SK-N-DZ (cell line): Measurements from ENCODE around the gene ZNF526.

Experiments used
- DNase-seq: peaks from one replicate; pipeline ENCODE4 v3.0.0-alpha.2; 2015; ENCODE audit warnings: low spot score

Gene ZNF526

DNA sequence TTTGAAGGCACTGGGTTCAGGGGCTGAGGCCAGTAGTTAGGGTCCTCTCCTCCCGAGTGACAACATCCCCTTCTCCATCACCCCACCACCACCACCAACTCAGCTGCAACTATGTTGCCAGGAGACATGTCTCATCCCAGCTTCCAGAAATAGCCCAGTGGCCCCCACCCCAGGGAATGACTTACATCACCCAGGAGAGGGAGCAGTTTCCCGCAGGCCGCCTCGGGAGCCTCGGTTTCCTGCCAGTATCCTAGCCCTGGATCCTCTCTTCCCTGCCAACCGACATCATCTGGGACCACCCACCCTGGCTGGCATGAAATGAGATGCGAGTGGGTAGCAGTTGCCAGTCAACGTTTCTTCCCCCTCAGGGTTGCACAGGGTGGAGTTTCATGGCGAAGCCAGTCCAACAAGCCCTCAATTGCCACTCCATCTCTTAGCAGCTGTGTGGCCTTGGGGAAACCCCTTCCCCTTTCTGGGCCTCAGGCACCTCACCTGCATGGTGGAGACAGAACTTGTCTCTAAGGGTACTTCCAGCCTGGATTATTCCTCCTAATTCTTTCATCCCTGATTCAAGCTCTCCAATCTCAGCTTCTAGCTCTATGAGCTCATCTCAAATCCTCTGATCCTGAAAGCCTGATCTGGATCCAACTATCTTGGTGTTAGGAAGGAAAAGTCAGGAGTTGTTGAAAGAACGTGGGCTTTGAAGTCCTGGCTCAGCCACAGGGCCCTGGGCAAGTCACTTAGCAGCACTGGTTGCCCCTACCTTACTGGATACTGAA is 26.2 kb downstream of the ZNF526 start:
- DNase-seq: peak; percentile 56

DNA sequence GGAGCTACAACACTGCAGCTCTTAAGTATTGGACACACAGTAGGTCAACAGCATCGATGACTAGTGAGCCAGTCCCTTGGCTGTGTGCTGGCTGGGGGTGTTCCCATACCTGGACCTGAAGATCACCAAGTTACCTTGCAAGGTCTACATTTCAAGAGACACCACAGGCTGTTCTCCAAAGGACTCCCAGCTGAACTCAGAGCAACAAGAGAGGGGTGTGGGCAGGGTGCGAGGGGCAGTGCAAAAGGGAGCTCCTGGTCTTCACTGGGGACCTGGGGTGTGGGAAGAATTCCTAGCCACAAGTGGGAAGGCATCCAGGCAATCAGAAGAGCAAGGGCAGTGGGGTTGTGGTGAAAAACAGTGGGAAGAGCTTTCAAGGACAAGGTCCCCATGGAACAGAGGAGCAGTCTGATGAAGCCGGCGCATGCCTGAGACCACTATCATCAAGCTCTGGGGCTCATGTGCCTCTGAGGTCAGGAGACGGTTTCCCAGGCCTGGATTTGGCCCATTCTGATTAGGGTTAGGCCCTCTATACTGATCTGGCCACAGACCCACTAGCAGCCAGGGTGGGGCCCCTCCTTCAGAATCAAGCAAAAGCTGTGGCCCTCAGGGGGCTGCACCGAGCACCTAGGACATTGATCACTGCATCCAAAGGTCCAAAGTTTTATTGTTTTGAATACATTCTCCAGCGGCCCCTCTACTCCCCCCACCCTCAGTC is 27.0 kb downstream of the ZNF526 start:
- DNase-seq: no peak

DNA sequence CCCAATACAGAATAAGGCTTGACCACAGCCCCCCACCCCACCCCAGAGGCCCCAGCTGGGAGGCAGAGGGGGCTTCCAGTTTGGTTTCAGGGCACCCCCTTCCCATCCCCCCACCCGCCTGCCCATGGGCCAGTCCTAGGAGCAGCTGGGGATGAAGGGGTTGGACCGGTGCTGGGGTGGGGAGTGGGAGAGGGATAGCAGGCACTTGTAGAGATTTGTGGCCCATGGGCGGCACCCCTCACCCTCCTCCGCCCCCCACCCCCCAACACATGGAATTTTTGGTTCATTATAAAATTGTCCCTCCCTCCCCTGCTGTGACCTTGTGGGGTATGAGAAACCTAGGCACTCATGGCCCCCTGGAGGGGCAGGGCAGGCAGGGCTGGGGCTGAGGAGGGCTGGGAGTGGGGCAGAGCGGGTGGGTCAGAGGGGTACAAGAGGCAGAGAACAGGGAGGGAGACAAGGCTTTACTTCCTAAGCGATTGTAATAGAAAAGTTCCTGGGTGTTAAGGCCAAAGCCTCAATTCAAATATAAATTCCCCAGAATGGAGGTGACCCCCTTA is 27.6 kb downstream of the ZNF526 start:
- DNase-seq: no peak

DNA sequence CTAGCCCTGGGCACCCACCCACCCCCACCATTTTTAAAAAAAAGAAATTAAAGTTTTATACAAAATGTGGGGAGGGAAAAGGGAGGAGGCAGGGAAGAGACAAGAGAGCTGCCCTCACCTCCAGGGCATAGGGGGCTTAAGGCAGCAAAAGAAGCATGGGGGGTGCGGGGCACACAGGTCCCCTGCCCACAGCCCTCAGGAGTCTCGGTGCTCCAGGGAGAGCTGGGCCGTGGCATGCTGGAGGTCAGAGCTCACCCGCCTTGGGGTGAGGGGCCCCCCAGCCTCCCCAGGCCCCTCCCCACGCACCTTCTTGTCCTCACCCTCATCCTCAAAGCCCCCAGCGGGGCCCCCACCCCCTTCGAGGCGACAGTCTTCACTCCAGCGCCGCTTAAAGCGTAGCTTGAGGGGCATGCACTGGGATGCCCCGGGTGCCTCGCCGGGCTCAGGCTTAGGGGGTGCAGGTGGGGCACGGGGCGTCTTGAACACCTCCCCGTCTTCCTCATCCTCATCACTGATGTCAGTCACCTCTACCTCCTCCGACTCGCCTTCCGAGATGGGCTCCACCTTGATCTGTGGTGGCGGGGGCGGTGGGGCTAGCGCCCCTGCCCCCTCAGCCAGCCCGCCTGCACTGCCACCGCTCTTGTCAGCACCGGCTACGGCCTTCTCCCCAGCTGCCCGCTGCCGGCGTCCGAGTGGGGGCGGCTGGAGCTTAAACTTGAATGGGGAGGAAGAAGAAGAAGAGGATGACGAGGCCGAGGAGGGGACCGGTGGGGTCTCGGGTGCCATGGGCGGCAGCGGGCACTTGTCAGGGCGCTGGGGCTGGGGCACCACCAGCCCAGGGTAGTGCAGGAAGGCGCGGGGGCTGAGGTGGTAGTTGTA is 28.4 kb downstream of the ZNF526 start:
- no peak for DNase-seq

DNA sequence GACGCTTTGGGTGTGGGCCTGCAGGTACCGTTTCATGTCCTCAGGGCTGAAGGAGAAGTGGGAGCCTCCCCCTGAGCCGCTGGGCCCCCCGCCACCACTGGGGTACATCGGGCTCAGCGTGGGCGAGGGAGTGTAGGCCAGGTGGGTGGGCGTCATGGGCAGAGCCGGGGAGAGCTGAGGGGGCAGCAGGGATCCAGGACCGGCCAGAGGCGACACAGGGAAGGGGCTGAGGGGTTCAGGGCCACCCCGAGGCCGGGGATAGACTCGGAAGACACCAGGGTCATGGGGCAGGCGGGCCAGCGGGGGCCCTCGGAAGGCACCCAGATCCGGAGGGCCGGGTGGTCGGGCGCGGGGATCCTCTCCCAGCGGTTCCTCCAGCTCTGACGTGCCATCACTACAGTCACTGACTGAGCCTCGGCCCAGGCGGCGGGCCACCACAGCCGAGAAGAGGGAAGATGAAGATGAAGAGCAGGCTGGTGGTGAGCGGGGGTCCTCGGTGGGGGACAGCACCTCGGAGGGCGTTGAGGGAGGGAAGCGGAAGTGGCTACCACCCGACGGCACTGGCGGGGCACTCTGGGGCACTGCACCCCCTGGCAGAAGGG is 29.1 kb downstream of the ZNF526 start:
- DNase-seq: no peak

DNA sequence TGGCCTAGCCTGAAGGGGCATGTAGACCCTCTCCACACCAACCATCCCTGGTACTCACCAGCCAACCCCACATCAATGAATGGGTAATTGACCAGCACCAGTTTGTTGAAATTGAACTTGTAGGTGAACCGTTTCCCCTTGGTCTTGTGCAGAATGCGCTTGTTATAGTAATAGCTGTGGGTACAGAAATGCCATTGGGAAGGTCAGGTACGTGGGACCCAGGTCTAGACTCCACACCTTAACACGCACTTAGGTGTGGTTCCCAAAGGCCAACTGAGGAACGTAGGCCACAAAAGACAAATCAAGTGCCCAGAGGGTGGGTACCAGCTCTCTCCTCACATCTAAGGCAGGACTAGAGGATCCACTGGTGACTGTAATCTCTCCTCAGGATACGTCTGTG is 29.7 kb downstream of the ZNF526 start:
- DNase-seq: no peak

DNA sequence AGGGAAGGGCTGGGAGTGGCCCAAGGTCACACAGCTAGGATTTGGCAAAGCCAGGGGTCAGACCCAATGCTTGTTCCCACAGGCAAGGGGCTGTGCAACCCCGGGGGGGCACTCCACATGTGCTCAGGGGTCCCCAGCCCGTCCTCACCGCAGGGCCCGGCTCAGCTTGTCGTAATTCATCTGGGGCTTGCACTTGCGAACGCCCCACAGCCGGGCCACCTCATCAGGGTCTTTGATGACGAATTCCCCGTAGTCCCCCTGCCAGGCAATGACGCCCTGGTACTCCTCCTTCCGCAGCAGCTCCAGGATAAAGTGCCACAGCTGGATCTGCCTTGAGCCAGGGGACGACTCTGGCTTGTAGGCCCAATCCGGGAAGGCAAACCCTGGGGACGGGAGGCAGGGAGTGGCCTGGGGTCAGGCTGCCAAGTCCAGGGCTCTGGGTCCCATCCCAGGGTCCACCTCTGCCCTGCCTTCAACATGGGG is 30.1 kb downstream of the ZNF526 start:
- no peak for DNase-seq

DNA sequence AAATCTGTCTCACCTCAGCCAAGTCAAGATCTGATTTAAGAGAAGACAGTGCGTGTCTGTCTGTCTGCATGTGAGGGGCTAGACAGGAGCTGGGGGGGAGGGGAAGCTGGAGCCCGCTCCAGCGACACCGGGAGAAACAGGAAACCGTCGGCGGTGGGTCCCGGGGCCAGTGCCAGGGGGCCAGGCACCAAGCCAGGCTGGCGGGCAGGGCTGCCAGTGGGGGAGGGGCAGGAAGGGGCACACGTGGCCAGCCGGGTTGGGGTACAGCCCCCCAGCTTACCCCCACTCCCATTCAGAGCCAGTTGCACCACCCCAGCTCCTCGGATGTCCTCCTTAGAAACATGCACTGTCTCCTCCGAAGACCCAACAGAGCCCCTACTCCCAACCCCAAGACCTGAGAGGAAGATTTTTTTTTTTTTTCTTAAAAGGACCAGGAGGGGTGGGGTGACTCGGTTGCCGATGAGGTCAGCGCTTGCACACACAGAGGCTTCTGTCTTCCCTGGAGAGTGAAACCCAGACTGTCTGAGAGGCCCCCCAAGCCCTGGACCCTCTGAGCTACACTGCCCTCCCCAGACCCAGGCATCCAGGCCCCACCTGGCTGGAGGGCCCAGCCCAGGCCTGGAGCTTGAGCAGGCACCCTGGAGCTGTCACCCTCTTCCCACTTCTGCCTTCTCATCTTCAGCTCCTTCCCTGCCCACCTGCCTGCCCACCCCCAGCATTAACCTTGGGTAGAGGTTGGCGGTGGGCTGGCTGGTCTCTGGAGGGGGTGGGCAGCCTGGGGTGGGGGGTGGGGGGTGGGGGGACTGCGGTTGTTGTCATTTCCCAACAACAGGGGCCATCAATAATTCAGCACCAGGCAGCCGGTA is 30.8 kb downstream of the ZNF526 start:
- no peak for DNase-seq

DNA sequence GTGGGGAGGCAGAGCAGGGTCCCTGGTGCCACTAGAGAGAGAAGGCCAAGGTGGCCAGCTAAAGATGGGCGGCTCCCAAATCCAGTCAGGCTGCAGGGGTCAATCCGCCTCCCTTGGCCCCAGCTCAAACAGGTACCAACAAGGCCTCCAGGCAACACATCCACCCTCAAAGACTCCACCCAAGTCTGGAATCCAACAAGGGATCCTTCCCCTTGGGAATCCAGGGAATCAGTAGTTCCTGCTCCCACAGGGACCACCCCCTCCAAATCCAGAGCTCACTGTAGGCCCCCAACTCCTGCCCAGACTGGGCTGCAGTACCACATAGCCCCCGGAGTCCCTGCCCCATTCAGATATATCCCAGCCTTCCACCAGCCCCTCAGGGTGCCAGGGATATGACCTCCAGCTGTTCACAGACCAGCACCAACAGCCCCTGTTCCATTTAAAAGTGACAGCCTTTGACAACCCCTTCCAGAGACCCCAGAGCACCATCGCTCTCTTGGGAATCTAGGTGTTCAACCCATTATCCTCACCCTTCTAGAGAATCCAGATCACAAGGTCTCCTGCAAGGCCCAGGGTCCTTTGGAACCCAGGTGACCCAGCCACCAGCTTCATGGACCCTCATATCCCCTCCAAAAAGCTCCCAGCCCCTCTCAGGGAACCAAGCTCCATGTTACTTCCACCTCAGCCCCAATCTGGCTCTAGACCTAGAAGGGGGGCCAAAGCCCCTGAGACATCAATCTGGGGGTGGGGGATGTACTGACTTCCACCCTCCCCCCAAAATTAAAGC is 31.7 kb downstream of the ZNF526 start:
- no peak for DNase-seq

DNA sequence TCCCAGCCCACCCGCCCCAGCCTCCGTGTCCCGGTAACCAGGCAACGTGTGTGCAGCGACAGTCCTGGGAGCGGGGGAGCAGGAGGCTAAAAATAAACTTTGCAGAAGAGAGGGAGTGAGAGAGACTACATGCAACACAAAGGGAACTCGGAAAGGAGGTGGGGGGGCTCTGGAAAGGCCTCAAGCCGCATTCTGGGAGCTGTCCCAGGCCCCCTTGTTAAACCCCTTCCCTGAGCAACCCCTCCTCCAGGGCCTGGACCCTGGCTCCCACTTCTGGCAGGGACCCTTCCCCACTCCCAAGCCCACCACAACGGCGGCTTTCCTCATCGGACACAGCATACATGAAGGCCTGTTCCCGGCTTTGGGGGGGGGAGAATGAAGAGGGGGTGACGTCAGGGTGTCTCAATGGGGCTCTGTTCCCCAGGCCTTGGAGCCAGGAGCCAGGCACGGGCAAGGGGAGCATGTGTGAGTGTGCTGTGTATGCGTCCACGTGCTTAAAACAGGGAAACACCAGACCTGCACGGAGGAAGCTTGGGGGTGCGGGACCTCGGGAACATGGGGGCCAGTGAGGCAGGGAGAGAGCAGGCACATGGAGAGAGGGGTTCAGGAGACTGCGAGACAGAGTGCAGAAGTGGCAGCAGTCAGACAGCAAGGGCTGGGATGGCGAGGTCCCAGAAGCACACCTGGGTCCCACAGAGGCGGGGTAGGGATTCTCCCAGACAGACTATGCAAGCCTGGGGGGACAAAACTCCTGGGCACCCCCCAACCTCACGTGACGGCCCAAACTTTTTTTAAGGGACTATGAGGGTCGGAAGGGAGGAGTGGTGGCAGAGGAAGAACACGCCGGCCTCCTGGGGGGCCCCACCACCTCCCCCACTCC is 32.5 kb downstream of the ZNF526 start:
- DNase-seq: no peak

DNA sequence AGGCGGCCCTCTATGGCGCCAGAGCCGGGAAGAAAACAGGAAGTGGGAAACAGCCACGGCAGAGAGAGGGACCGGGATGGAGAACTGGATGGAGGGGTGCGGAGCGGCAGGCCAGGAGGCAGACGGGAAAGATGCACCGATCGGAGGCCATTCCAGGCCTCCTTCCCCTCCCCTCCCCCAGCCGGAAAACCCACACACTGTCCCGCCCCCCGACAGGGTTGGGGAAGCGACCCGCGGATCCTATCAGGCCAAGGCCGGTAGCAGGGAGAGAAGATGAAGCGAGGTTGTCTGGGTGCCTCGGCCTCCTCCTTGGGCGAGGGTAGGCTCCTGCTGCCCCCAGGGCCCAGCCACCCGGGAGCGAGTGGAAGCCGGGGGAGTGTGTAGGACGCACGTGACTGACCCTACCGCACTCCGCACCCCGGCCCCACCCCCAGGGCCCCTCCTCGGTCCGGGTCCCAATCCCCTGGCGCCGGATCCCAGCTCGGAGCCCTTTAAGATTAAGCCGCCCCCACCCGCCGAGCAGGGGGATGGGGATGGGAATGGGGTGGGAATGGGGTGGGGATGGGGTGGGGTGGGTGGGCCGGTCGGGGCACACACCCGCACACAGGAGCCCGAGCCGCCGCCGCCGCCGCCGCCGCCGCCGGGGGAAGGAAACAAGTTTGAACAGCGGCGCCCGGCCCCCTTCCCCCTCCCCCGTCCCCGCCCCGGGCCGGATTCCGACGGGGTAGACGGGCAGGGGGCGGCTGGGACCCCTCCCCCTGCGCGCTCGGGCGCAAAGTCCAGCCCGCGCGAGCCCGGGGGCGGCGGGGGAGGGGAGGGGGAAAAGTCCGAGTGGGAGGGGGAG is 33.4 kb downstream of the ZNF526 start:
- peak; percentile 47 for DNase-seq

DNA sequence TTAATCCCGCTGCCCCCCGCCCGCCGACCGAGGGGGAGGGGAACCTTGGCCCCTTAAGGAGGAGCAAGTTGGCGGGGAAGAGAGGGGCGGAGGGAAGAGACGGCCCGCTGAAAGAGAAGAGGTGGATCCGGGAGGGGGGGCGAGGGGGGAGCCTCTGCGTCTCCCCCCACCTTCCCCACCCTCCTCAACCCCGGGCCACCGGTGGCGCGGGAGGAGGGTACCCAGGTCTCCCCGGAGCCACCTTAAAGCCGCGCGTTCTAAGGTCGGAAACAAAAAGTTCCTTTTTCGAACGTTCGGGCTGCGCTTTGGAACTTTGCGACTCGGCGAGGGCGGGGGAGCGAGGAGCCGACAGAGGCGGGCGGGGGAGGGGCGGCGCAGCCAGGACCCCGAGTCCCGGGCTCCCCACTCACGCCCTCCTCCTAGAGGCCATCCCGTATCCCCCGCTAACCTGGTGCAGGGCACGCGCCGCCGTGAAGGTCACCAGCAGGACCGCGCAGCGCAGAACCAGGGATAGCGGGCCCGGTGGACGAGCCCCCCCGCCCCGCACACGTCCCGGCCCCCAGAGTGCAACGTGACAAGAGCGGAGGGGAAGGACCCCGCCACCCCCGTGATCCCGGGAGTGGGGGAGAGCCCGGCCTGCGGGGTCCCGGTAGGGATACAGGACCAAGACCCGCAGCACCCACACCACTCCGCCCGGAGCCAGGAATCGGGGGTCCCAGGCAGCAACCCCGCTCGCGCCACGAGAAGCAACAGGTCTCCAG is 34.2 kb downstream of the ZNF526 start:
- DNase-seq: peak; percentile 56

DNA sequence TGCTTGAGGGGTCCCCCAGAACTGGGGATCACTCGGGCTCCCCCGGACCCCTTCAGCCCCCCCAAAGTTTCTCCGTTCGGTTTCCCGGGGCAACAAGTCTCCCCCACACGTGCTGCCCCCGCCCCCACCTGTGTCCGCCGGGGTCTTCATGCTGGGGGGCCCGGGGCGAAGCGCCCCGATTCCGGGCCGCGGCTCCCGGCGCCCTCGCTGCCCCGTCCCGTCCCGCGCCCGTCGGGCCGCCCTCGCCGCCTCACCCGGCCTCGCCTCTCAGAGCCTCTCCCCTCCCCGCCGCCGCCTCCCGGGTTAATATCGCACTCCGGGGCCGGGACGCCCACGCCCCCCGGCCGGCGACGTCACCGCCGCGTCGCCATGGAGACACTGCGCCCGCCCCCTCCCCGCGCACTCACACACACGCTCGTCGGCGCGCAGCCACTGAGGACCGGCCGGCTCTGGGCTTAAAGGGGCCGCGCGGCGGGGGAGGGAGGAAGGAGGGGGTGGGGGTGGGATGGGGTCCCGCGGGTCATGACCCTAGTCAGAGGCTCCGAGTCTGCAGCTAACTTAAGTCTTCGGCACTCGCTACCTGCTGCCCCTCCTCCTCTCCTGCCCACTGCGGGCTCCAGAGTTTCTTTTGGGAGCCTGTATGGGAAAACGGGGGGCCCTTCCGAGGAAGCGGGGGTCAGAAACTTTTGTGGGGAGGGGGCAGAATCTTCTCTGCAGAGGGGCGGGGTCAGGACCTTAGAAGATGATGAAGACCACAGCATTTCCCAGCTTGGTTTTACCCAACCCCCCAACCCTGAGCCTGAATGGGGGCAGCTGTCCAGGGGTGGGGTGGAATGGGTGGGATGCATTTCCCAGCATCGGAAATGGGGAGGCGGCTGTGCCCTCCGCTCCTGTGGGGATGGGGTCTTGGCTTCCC is 35.0 kb downstream of the ZNF526 start, which contains the start of gene ERF:
Gene ERF, minus strand, starts transcription at position 279 of the 916 bp plus-strand sequence. Its CDS starts 129 bp downstream, at position 150.
- DNase-seq: peak; percentile 83

DNA sequence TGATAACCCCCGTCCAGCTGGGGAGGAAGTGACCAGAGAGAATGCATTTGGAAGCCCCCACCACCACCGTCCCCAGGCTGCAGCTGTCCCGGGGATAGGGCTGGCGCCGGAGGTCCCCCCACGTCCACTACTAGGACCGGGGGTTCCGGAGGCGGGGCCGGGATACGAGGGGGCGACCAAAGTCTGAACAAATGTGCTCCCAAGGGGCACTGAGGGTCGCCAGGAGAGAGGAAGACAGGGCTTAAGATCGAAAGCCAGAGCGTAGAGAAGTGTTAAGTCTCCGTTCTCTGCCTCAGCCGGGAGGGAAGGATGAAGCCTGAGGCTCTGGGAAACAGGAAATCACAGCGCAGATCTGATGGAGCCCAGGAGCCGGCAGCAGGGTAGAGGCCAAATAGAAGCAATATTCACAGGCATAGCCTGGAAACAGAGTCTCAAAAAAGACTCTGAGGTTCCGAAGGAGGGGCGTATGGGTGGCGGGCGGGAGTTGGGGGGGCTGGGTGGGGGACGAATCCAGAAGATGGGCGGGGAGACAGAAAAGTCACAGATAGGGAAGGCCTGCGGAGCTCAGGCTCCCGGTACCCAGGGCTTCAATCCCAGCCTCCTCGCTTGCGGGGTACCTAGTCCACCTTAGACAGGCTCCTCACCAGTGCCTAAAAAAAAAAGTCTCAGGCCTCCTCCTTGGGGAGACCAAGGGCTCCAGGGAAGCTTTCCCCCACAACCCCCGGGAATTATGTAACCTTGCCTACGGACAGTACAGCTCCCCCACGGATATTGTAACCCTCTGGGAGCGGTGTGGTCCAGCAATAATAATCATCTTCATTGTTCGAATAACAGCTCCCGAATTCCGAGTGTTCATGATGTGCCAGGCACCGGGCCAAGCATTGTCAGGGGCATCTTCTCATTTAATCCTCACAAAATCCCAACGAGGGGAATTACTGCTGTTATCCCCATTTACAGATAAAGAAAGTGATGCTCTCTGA is 35.9 kb downstream of the ZNF526 start:
- peak; percentile 72 for DNase-seq
